Activated CD8-positive, alpha-beta memory T cell treated with anti-CD3 and anti-CD28 coated beads for 24 hours (primary cell): ENCODE results near the gene COX7B2.
A peak's percentile ranks its signal among the peaks of the same experiment; 100 is the strongest.

Experiments used
- DNase-seq: peaks from one replicate; pipeline ENCODE4 v3.0.0-alpha.2; 2020

The COX7B2 gene

DNA sequence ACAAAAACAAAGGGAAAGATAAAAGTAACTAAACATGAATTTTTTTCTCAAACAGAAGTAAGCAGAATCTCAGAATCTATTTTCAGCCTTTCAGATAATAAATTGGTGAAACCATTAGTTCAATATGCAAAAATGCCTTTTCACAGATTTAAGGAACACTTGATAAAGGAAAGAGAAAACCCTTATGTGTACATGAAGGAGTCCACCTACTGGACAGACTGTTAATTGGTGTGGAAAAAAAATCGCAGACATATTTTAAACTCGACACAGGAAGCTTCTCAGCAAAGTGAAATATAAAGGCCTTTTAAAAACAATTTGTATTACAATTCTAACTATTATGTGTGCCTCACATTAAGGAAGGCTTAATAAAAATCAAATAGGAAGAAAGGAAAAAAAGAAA lies 22.3 kb downstream of the COX7B2 start:
- no peak for DNase-seq

DNA sequence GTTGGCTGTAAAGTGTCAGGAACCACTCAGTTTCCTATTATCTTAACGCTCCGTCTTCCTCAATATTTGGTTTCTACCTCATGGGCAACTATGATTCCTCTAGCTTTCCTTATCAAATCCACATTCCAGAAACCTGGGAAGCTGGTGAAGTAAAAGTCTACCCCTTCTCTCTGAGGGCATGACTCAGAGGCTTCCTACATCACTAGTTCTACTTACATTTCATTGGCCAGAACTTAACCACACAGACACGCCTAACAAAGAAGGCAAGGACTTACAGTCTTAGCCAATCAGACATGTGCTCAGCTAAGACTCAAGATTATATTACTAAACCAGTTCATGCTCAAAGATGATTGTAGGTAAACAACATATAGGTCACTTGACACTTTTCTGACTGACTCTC lies 30.4 kb downstream of the COX7B2 start:
- no peak for DNase-seq

DNA sequence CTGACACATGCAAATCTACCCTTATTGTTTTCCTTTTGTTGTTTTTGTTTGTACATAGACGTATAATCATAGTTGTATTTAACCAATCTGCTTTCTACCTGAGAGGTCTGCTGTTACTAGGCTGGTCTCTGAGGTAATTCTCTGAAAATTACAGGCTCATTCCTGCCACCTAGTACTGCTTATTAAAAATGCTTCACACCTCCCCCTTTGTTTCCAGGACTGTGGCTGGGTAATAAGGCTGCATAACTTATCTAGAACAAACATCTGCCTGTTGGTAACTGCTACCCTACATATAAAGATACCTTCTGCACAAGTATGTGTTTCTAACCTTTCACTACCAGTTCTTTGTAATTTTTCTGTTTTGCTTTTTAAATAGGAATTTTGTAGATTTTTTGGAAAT lies 34.2 kb downstream of the COX7B2 start:
- no peak for DNase-seq

DNA sequence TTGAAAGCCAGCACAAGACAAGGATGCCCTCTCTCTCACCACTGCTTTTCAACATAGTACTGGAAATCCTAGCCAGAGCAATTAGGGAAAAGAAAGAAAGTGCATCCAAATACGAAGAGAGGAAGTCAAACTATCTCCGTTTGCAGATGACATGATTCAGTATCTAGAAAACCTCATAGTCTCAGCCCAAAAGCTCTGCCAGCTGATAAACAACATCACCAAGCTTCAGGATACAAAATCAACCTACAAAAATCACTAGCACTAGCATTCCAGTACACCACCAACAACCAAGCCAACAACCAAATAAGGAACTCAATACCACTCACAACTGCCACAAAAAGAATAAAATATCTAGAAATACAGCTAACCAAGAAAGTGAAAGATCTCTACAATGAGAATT lies 38.6 kb downstream of the COX7B2 start:
- DNase-seq = no peak

DNA sequence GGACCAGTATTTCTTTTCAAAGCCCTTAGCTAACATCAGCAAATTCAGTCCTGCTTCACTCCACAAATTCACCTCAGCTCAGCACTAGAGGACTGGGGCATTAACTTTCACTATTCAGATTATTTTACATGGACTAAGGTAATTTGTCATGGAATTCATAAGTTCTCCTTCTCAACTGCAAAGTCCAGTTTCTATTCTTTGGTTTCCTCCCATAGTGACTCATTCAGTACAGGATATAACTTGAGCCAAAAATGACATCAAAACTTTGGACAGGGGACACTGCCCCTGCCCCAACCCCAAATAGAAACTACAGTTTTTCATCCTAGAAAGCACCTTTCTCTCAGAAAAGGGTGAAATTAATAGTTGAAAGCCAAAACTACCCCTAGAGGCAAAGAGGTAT lies 52.7 kb downstream of the COX7B2 start:
- DNase-seq = no peak

DNA sequence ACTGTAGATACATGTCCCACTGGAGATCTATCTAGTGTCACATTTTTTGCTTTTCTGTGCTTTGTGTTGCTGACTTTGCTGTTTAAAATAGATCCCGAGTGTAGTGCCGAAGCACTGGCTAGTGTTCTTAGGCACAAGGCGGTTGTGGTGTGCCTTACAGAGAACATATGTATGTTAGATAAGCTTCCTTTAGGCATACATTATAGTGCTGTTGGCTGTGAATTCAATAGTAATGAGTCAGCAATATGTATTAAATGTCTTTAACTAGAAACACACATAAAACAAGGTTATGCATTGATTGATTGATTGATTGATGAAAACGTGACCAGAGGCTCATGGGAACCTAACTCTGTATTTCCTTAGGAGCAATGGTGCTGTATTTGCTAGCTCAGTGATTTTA lies 56.2 kb downstream of the COX7B2 start:
- DNase-seq = no peak

DNA sequence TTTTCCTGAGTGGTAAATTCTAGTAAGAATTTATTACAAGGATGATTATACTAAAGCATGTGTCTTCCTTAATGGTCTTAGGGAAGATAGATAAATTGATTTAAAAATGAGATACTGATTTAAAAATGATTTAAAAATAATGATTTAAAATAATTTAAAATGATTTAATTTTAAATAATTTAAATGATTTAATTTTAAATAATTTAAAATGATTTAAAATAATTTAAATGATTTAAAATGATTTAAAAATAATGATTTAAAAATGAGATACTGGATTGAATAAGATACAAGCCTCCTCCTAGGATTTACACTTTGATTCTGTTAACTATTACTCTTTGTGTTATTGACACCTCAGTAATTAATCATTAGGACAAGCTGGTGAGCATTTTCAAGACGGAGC lies 59.0 kb downstream of the COX7B2 start:
- no peak for DNase-seq

DNA sequence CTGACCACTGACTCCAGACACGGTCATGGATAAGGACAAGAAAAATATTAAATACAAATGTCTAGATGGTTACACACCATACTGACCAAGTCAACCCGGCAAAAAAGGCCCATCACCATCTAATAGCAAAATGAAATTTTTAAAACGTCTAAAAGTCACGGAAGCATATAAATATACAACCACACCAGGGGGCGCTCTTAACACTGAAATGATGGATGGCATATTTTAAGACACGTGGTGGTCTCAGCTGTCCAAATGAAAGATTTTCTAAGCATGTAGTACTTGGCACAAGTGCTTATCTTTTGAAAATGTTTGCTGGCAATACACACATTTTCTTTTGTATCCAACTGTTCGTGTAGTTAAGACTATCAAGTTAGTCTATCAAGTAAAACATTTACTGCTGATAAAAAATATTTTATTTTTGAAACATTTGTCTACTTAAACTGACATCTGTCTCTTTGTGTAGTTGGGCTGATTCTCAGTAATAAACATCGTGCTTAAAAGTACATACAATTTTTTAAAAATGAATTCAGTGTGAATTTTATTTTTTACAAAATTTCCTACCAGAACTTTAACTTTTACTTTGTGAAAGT lies 64.6 kb downstream of the COX7B2 start:
- DNase-seq = peak; percentile 65

DNA sequence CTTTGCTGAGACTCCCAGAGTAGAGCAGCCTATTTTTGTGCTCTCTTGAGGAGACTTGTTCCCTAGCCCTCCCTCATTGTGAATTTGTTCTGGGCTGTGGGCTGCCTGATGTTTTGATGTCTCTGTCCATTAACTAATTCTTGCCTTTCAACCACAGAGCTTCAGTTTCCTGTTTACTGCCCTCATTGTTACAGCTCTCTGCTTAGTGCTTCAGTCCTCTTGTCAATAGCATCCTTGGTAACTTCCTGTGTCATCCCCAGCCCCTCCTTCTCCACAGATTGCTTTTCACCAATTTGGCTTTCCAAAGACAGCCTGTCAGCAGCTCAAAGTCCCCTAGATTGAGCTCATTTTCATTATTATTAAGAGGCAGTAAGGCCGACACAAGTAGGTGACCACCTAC lies 69.9 kb downstream of the COX7B2 start:
- no peak for DNase-seq

DNA sequence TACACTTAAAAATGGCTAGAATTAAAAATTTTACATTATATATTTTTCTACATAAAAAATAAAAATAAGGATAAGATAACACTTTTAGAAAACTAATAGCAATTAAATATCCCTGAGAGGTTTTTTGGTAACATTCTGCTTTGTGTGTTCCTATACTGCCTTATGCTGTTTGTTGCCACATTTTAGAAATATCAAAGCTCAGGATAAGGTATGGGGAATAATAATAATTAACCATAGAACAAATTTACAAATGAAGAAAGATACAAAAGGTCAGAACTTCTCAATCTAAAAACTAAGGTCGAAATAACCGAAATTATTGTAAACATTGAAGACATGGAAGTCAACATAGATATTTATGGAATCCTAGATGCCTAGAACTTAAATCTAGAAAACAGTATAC lies 71.4 kb downstream of the COX7B2 start:
- no peak for DNase-seq

DNA sequence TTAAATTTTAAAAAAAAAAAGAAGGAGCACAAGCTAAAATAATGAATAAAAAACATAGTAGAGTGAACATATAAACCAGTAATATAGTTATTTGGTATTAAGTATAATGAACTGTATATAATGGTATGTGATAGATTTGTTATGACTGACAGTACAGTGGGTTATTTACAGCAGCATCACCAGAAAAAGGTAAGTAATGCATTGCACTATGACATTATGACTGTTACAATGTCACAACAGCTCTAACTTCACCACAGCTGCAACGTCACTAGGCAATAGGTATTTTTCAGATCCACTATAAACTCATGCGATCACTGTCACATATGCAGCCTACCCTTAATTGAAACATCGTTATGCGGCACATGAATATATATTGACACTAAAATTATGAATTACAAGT lies 72.5 kb downstream of the COX7B2 start:
- DNase-seq = no peak

DNA sequence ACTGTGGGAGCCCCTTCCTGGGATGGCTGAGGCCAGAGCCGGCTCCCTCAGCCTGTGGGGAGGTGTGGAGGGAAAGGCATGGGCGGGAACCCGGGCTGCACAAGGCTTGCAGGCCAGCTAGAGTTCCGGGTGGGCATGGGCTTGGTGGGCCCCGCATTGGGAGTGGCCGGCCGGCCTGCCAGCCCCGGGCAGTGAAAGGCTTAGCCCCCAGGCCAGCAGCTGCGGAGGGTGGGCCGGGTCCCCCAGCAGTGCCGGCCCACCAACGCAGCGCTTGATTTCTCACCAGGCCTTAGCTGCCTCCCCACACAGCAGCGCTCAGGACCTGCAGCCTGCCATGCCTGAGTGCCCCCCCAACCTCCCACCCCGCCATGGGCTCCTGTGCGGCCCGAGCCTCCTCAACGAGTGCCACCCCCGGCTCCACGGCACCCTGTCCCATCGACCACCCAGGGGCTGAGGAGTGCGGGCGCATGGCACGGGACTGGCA lies 78.0 kb downstream of the COX7B2 start:
- no peak for DNase-seq

DNA sequence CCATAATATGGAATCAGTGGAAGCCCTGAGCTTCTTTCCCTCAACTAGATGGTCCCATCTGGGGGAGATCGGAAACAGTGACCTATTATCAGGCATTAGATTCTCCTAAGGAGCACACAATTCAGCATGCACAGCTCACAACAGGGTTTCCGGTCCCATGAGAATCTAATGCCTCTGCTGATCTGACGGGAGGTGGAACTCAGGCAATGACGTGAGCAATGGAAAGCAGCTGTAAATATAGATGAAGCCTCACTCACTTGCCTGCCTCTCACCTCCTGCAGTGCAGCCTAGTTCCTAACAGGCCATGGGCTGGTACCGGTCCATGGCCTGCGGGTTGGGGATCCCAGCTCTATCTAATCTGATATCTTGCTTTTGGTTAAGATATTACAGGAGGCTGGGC lies 88.9 kb downstream of the COX7B2 start:
- no peak for DNase-seq

DNA sequence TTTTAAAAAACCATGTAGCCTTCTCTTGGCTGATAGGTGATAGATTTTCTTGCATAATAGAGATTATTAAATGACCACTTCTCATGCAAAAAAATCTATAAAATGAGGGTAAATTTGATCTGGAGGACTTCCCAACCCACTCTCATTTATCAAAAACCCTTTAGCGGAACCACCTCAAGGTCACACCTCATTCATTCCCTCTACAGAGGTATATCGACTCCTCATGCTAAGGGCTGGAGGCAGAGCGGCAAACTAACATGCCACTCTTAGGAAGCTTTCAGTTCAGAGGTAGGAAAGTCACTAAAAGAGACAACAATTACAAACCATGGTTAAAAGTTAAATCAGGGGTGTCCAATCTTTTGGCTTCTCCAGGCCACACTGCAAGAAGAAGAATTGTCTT lies 90.0 kb downstream of the COX7B2 start:
- no peak for DNase-seq

DNA sequence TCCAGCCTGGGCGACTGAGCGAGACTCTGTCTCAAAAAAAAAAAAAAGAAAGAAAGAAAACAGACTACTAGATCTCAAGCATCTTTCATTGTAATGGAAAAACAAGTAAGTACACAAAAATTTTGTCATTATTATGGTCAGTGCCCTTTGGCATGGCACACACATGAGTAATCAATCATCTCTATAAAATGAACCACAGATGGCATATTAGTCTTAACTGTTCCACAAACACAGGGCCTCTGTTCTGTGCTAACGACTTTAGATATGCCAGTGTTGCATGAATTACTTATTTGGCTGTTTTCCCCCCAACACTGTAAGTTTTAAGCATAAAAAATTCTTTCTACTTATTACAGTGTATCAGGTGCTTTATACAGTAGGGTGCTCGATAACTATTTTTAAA lies 90.4 kb downstream of the COX7B2 start:
- DNase-seq = no peak

DNA sequence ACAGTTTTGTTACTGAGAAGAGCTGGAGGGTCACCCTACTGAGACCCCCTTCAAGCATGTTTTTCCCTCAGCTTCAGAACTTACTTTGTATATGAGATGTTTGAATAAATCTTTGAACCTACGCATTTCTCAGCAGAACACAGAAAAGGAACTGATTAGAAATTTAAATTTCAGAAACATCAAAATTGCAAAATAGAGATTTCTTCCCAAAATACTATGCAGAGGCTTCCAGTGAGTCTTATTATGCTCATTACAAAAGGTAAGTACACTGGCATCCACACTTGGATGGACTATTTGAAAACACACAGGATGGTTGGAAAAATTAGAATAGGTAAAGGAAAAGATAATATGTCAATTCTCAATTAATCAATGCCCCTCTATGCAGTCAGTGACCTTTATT lies 91.2 kb downstream of the COX7B2 start:
- no peak for DNase-seq

DNA sequence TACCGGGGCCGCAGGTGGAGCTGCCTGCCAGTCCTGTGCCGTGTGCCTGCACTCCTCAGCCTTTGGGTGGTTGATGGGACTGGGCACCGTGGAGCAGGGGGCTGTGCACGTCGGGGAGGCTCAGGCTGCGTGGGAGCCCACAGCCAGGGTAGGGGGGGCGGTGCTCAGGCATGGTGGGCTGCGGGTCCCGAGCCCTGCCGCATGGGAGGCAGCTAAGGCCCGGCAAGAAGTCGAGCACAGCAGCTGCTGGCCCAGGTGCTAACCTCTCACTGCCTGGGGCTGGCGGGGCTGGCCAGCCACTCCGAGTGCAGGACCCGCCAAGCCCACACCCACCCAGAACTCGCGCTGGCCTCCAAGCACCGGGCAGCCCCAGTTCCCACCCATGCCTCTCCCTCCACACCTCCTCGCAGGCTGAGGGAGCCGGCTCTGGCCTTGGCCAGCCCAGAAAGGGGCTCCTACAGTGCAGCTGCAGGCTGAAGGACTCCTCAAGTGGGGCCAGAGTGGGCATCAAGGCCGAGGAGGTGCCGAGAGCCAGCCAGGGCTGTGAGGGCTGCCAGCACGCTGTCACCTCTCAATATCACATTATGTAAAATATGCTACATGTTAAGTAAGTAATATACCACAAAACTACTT lies 104.1 kb downstream of the COX7B2 start:
- DNase-seq = no peak

DNA sequence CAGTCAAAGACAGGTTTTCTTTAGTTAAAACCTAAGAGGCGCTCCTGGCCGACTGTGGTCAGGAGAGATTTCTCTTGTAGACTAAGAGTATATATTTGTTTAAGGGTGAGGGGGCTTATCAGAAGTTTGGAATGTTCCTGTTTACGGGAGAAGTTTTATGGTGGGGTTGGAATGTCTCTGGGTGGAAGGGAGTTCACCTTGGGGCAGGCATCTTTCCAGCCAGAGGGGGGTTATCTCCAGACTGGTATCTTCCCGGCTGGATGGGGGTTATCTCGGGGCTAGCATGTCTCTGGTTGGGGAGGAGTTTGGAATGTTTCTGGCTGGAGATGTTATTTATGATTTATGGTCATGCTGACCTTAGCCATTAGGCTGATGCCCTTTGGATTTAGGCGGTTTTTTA lies 116.0 kb downstream of the COX7B2 start:
- DNase-seq = no peak

DNA sequence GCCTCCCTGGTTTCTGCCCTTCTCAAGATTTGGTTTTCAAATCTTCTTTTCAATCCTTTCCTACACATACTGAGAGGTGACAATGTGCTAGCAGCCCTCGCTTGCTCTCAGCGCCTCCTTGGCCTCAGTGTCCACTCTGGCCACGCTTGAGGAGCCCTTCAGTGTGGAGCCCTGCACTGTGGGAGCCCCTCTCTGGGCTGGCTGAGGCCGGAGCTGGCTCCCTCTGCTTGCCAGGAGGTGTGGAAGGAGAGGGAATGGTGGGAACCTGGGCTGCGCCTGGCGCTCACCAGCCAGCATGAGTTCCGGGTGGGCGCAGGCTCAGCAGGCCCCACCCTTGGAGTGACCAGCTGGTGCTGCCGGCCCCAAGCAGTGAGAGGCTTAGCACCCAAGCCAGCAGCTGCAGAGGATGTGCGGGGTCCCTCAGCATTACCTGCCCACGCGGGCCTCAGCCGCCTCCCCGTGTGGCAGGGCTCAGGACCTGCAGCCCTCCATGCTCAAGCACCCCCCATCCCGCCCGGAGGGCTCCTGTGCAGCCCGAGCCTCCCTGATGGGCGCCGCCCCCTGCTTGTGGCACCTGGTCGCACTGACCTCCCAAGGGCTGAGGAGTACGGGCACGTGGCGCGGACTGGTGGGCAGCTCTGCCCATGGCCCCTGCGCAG lies 127.5 kb downstream of the COX7B2 start:
- no peak for DNase-seq

DNA sequence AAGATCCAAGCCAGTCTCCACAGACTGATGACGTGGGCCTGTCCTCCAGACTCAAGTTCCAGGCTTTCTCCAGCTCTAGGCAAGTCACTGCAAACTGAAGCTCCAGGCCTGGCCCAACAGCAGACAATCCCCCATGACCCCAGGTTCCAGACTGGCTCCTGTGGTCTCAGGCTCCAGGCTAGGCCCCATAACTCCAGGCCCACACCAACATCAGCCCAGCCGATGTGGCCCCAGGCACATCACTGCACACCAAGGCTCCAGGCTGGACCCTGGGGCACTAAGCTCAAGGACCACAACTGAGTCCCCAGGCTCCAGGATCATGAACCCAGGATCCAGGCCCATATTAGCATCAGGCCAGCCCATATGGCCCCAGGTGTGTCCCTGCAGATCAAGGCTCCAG lies 143.6 kb downstream of the COX7B2 start:
- DNase-seq = no peak

DNA sequence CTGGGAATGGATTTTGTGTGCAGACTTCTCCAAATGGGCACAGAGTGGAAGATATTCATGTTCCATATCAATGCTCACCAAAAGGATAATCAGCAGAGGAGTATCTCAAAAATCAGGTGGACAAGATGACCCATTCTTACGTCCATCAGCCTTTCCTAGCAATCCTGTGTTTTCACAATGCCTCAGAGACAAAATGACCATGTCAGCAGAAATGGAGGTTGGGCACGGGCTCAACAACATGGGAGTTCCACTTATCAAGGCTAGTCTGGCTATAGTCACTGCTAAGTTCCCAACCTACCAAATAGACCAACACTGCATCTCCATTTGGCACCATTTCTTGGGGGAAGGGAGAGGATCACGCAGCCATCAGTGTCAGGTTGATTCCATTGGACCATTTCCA lies 179.0 kb downstream of the COX7B2 start:
- DNase-seq = no peak

DNA sequence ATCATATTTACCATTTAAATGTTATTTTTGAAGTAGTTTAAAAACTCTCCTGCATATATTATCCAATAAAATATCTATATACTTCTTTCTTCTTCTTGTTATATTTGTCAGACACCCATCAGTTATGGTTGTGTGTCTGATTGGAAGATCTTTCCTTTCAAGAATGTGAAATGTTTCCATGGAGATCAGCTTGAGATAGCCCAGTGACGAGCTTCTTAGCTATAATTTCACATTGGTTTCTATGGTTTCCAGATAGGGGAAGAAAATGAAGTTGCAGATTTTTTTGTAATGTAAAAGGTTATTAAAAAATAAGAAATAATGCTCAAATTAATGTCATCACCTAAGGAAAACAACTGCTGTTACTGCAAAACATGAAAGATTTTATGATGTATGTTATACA lies 189.0 kb downstream of the COX7B2 start:
- no peak for DNase-seq

DNA sequence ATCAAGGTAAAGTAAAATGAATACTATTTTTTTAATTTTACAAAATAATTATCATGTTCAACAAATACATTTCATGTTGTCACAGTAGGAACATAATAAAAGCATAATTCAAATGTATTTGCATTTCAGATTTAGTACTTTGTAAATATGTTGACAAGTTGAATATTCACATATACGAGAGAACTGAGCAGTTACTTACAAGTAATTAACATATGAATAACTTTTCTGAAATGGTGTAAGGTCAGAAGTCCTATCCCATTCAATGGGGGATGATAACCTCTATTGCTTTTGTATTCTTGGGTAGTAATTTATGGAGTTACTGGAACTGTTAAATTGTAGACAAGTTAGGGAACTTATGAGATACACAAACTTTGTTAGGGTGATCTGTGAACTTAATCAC lies 191.1 kb downstream of the COX7B2 start:
- no peak for DNase-seq

DNA sequence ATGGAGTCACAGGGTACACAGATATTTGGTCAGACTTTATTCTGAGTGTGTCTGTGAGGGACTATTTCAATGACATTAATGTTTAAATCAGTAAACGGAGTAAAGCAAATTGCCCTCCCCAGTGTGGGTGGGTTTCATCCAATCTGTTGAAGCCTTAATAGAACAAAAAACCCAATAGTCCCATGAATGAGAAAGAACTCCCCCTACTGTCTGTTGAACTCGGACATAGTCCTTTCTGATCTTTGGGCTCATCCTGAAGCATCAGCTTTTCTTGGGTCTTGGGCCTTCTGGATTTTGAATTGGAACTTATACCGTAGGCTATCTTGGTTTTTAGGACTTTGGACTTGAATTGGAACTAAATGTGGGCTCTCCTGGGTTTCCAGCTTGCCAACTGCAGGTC lies 193.6 kb downstream of the COX7B2 start:
- DNase-seq = no peak

DNA sequence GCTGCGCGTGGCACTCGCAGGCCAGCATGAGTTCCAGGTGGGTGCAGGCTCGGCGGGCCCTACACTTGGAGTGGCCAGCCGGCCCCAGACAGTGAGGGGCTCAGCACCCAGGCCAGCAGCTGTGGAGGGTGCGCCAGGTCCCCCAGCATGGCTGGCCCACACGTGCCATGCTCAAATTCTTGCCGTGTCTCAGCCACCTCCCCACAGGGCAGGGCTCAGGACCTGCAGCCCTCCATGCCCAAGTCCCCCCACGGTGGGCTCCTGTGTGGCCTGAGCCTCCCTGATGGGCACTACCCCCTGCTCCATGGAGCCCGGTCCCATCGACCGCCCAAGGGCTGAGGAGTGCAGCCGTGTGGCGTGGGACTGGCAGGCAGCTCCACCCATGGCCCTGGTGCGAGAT lies 210.2 kb downstream of the COX7B2 start:
- no peak for DNase-seq
